Endothelial cell of umbilical vein (primary cell): ENCODE results near the gene COPS7B.

Experiments used
- EZH2 ChIP-seq: IDR thresholded peaks from 2 replicates; pipeline ENCODE4 v1.6.1; 2012; ENCODE audit warnings: borderline replicate concordance, low read depth, mild to moderate bottlenecking, moderate library complexity, low read length, inconsistent platforms; ENCODE audit not compliant: severe bottlenecking
- FOS ChIP-seq: IDR thresholded peaks from 2 replicates; pipeline ENCODE4 v1.6.1; 2011; ENCODE audit warnings: mild to moderate bottlenecking, low read length, moderate library complexity, borderline replicate concordance; ENCODE audit not compliant: insufficient read depth
- JUN ChIP-seq: IDR thresholded peaks from 2 replicates; pipeline ENCODE4 v1.6.1; 2011; ENCODE audit warnings: borderline replicate concordance, low read depth; ENCODE audit not compliant: insufficient read length, insufficient read depth
- MYC ChIP-seq: IDR thresholded peaks from one replicate; pipeline ENCODE4 v1.6.1; 2011; ENCODE audit warnings: mild to moderate bottlenecking, low read depth, low read length
- POLR2A ChIP-seq: IDR thresholded peaks from 2 replicates; pipeline ENCODE4 v1.6.1; 2012; ENCODE audit warnings: low read depth, mild to moderate bottlenecking, control low read depth, low read length
- POLR2AphosphoS5 ChIP-seq: IDR thresholded peaks from 2 replicates; pipeline ENCODE4 v1.6.1; 2012; ENCODE audit warnings: low read depth, mild to moderate bottlenecking, control low read depth, low read length, moderate library complexity; ENCODE audit not compliant: insufficient read depth
- TF ChIP-seq, protein P1 (sequence below), 2 donors: IDR thresholded peaks; 1 replicate in 1 of 2; 2 replicates in 1 of 2; pipeline ENCODE4 v1.5.1; 2011; ENCODE audit warnings: low read length in 2 of 2, mild to moderate bottlenecking in 2 of 2, moderate library complexity in 2 of 2, control low read depth in 1 of 2, inconsistent platforms in 1 of 2, low read depth in 1 of 2; ENCODE audit not compliant: insufficient read depth in 1 of 2; ENCODE audit errors: extremely low read depth in 1 of 2
- TF ChIP-seq, protein P2 (sequence below): IDR thresholded peaks from 2 replicates; pipeline ENCODE4 v1.6.1; 2011; ENCODE audit not compliant: insufficient read depth, insufficient read length

DNA sequence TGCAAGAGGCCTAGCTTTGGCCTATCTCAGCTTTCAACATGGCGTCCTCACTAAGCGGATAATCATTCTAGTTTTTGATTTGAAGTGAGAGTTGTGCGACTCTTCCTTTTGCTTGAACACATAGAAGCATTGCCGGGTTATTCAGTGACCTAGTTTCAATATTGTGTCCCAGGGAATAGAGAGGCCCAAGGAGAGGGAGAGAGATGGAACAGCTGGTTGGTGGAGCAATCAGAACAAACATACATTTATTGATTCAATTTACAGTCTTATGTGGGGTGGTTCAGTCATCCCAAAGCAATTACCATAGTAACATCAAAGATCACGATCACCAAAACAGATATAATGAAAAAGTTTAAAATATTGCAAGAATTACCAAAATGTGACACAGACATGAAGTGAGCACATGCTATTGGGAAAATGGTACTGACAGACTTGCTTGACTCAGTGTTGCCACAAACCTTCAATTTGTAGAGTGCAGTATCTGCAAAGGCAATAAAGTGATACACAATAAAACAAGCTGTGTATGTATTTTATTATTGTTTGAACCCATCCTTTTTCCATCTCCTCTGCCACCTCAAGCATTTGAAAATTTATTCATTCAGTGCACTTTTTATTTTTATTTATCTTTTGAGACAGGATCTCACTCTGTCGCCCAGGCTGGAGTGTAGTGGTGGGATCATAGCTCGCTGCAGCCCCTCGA is 30.2 kb downstream of the COPS7B start:
- TF ChIP-seq, protein P1, sequence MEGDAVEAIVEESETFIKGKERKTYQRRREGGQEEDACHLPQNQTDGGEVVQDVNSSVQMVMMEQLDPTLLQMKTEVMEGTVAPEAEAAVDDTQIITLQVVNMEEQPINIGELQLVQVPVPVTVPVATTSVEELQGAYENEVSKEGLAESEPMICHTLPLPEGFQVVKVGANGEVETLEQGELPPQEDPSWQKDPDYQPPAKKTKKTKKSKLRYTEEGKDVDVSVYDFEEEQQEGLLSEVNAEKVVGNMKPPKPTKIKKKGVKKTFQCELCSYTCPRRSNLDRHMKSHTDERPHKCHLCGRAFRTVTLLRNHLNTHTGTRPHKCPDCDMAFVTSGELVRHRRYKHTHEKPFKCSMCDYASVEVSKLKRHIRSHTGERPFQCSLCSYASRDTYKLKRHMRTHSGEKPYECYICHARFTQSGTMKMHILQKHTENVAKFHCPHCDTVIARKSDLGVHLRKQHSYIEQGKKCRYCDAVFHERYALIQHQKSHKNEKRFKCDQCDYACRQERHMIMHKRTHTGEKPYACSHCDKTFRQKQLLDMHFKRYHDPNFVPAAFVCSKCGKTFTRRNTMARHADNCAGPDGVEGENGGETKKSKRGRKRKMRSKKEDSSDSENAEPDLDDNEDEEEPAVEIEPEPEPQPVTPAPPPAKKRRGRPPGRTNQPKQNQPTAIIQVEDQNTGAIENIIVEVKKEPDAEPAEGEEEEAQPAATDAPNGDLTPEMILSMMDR (IDR thresholded peaks at IDR 0.05; ENCODE audit: extremely low read depth in 1 of 2, insufficient read depth in 1 of 2, low read depth in 1 of 2, low read length in 2 of 2) = no peak
- no peak for TF ChIP-seq POLR2AphosphoS5
- no peak for TF ChIP-seq MYC
- TF ChIP-seq EZH2 = no peak
- TF ChIP-seq POLR2A = no peak
- TF ChIP-seq JUN = no peak
- TF ChIP-seq FOS = no peak
- TF ChIP-seq, protein P2, sequence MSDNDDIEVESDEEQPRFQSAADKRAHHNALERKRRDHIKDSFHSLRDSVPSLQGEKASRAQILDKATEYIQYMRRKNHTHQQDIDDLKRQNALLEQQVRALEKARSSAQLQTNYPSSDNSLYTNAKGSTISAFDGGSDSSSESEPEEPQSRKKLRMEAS = no peak
